Aorta (tissue), 5 donors: ENCODE results near the gene POU2AF3. TPM values are rescaled to one million over a fixed set of nuclear protein-coding genes. Genes with fewer than 3 reads are reported as not detected.
"Not testable (repeated sequence)": the region's sequence is repeated elsewhere in the genome, so short reads cannot be mapped to it uniquely, and the experiment has no call there.

Source experiments
- ATAC-seq: fragments of 200-7000 bp; cut with Tn5 transposase; one replicate; pipeline ENCODE4 v1.9.1; 2022; ENCODE audit warnings: moderate library complexity; ENCODE audit not compliant: low FRiP score
- DNase-seq, 2 donors: peaks; one replicate each; pipeline ENCODE4 v3.0.0-alpha.2; 2020
- H3K27ac ChIP-seq, 2 donors: one replicate each; pipeline ENCODE4 v1.5.1; 2013; ENCODE audit warnings: low read length in 2 of 2, mild to moderate bottlenecking in 2 of 2, moderate library complexity in 2 of 2, control low read depth in 1 of 2, inconsistent platforms in 1 of 2, low read depth in 1 of 2
- H3K27me3 ChIP-seq, 2 donors: one replicate each; pipeline ENCODE4 v1.6.1; 2013; ENCODE audit warnings: control low read depth in 1 of 2, low read length in 1 of 2, mild to moderate bottlenecking in 1 of 2, moderate library complexity in 1 of 2; ENCODE audit not compliant: insufficient read depth in 2 of 2, control insufficient read depth in 1 of 2
- H3K36me3 ChIP-seq, 2 donors: one replicate each; pipeline ENCODE4 v1.6.1; 2013; ENCODE audit warnings: control low read depth in 1 of 2, low read length in 1 of 2, mild to moderate bottlenecking in 1 of 2; ENCODE audit not compliant: insufficient read depth in 2 of 2, control insufficient read depth in 1 of 2
- H3K4me1 ChIP-seq, 2 donors: one replicate each; pipeline ENCODE4 v1.6.1; 2013; ENCODE audit warnings: low read length in 2 of 2, control low read depth in 1 of 2, mild to moderate bottlenecking in 1 of 2, moderate library complexity in 1 of 2; ENCODE audit not compliant: insufficient read depth in 2 of 2, control insufficient read depth in 1 of 2
- H3K4me3 ChIP-seq, 2 donors: one replicate each; pipeline ENCODE4 v1.5.1; 2013; ENCODE audit warnings: low read length in 2 of 2, control low read depth in 1 of 2, mild to moderate bottlenecking in 1 of 2
- H3K9me3 ChIP-seq: one replicate; pipeline ENCODE4 v1.6.1; 2013; ENCODE audit warnings: mild to moderate bottlenecking, low read length; ENCODE audit not compliant: control insufficient read depth
- WGBS, 2 donors: extraction: QIAGEN DNeasy Blood & Tissue Kit; methylation state at CpG; one replicate each; pipeline ENCODE4 v1.1.7; 2013; 5-methylcytosine and 5-hydroxymethylcytosine counted together
- intact Hi-C, 2 donors: fragments of 100-400 bp; cut with DNase I; formaldehyde crosslinking; loops; one replicate each; pipeline versions ENCODE4 v1.14.2 to v1.15.0; 2022
- polyA plus RNA-seq, 2 donors: library from polyadenylated mRNA; stranded (reverse); fragments of 200-250 nt; gene quantifications; one replicate each; pipeline ENCODE4 v1.2.3, GENCODE V29; 2013
- total RNA-seq, 2 donors: library from RNA; stranded (reverse); fragmentation: NEBNext Ultra II Directional; extraction: Animal tissue kit (Norgen Biotek cat#: 25700); gene quantifications; one replicate each; pipeline ENCODE4 v1.2.1, GENCODE V29; 2021
- donor health status: healthy with polysubstance abuse.
- donor health status: Bipolar disorder and iron deficiency.
- donor health status: DM: no; HTN: no; CAD: no.
- donor health status: DM: no; HTN: no; CAD: no.
- donor health status: DM: yes; HTN: yes; CAD: no.

Gene POU2AF3
- total and polyA plus RNA-seq, 4 donors = 1.1 to 4.5 (median 4.2) TPM; not detected in 1

DNA sequence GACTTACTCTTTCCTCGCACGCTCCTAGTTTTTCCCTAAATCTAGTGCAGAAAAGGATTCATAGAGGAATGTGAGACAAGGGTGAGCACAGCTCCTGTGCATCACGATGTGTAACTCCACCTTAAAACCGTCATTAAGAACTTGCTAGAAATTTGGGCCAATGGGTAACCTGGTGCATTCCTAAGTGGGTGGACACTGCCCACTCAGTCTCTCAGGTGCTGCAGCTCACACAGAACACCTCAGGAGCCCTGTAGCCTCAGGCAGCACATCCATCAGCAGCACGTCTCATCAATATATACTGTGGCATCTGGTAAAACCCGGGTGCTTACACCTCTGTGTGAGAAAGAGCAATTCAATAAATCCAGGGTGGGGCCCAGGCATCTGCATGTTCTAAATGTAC is 12.4 kb downstream of the POU2AF3 start:
- H3K27me3 ChIP-seq = no peaks in the 10 kb centered on the region
- H3K27ac ChIP-seq = no peak overlapping the region
- DNase-seq = no peak
- ATAC-seq = no peak
- no peaks in the 10 kb centered on the region for H3K4me1 ChIP-seq
- no peaks in the 10 kb centered on the region for H3K9me3 ChIP-seq
- H3K36me3 ChIP-seq = no peaks in the 10 kb centered on the region
- 86 to 91% methylated on average over 6 of the region's 6 CpGs for WGBS, 2 donors
- intact Hi-C loops = no loop called here
- no peak overlapping the region for H3K4me3 ChIP-seq

DNA sequence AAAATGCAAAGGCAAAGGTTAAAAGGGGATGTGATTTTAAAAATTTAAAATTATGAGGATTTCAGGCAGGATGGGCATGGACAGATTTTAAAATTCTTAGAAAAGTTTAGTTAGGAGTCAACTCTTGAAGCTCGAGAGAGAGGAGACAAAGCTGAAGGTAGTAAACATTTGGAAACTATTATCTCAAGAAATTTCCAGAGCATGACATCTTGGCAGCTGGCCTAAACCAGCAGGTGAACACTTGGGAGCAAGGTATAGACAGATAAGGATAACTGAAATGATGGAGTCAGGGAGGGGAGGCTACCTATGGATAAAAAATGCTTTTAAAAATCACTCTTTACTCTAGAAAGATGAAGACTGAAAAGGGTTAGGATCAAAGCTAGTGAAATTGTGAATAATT is 13.7 kb downstream of the POU2AF3 start:
- DNase-seq = no peak
- H3K27ac ChIP-seq = no peak overlapping the region
- 81 to 84% methylated on average over 1 of the region's 1 CpG for whole genome bisulfite sequencing, 2 donors
- no peaks in the 10 kb centered on the region for H3K9me3 ChIP-seq
- no peaks in the 10 kb centered on the region for H3K27me3 ChIP-seq
- ATAC-seq = no peak
- no peaks in the 10 kb centered on the region for H3K4me1 ChIP-seq
- no peaks in the 10 kb centered on the region for H3K36me3 ChIP-seq
- intact Hi-C loops = no loop called here
- H3K4me3 ChIP-seq = no peak overlapping the region

DNA sequence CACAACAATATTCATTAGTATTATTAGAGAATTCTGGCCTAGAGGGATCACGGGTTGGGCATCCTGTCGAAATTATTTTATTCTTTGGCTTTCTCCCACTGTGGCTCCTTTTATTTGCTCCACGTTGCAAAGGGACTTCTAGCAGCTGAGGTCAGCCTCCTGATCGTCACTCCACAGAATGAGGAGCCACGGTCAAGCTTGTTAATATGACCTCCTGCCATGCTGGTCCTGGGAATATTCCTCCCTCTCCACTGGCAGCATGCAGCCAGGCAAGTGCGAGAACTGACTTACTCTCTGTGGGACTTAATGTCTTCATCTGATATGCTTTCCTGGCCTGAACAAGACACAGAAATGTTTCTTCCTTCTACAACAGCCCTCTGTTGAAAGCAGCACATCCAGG is 20.9 kb downstream of the POU2AF3 start:
- Histone ChIP-seq H3K9me3 (no peaks in the 10 kb centered on the region), H3K4me1 (peaks cover 2 to 4% of the 10 kb centered on the region in 2 donors), H3K36me3 (no peaks in the 10 kb centered on the region), H3K27me3 (no peaks in the 10 kb centered on the region), H3K27ac (no peak overlapping the region), H3K4me3 (no peak overlapping the region)
- intact Hi-C loops = no loop called here
- 93 to 95% methylated on average over 6 of the region's 6 CpGs for WGBS, 2 donors
- no peak for ATAC-seq
- DNase-seq = no peak

DNA sequence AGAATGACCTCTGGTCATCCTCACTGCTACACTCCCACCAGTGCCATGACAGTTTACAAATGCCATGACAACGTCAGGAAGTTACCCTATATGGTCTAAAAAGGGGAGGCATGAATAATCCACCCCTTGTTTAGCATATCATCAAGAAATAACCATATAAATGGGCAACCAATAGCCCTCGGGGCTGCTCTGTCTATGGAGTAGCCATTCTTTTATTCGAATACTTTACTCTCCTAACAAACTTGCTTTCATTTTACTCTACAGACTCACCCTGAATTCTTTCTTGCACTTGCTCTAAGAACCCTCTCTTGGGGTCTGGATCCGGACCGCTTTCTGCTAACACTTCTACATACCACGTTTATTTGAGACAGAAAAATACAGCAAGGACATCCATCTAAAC is 21.9 kb downstream of the POU2AF3 start:
- peak overlapping the region in 1 of 2 donors; percentile 29 for H3K27ac ChIP-seq
- H3K9me3 ChIP-seq, H3K4me3 ChIP-seq, ATAC-seq, H3K36me3 ChIP-seq, H3K4me1 ChIP-seq, DNase-seq, H3K27me3 ChIP-seq: not testable (repeated sequence)
- intact Hi-C loops = loop anchor here in 1 of 2 donors (2.0 kb wide), 2 partner anchors 15 to 19 kb away; no protein-coding TSS in a partner anchor
- 77 to 81% methylated on average over 6 of the region's 6 CpGs for WGBS, 2 donors

DNA sequence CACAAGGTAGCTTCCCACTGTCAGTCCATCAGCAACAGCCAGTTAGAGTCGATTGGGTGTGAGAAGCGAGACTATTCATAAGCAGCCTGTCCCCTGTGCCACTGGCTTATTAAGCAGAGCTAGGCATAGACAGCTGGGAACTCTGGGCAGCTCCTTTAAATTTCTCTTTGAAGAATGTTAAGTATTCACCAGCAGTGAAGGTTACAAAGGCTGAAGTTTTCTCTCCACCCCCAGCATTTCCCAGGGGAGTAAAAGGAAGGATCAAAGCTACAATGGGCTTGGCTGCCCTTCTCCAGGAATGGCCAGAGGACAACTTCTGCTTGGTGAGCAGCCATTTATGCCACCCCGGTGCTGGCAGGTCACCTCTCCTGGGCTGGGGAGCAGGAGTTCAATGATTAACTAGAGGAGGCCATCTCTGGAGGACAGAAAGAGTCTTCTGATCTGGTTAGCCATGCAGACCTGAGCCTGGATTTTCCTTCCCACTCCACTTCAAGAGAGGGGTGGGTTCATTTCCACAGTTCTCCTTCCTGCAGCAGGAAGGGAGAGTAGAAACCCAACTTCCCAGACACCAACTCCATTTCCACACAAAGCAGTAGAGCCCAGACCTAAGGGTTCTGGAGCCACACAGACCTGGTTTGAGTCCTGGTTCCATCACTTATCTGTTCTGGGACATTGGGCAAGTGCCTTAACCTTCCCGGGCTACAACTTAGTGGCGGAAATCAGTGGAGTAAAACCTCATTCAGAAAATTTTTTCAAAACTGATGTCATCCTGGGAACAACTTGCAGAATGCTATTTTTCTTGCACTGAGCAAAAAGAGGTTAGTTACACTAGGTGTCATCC is 22.6 kb downstream of the POU2AF3 start:
- Histone ChIP-seq H3K4me3 (no peak overlapping the region), H3K9me3 (no peaks in the 10 kb centered on the region), H3K27ac (peak overlapping the region in 1 of 2 donors; percentile 39), H3K27me3 (no peaks in the 10 kb centered on the region), H3K36me3 (no peaks in the 10 kb centered on the region), H3K4me1 (peaks cover 2 to 4% of the 10 kb centered on the region in 2 donors)
- ATAC-seq = no peak
- intact Hi-C loops = loop anchor here in 1 of 2 donors (2.0 kb wide), 2 partner anchors 14 to 20 kb away; no protein-coding TSS in a partner anchor
- WGBS, 2 donors = 26 to 40% methylated on average over 5 of the region's 5 CpGs
- no peak for DNase-seq

DNA sequence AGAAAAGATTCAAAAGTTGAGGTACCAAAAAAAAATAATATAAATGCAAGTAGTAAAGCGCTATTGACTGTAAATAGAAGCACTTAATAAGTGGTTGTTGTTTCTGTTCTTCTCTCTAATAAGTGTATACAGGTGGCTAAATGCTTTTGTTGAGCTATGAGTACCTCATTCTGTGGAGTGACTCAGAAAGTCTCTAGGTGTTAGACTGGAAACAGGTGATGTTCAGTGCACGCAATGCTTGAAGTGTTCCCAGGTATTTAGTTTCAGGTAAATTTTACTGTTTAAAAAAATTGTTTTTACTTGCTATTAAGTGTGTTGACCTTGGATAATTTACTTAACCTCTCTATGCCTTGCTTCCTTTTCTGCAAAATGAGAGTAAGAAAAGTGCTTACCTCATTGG is 24.2 kb downstream of the POU2AF3 start:
- Histone ChIP-seq H3K27ac (no peak overlapping the region), H3K36me3 (no peaks in the 10 kb centered on the region), H3K27me3 (no peaks in the 10 kb centered on the region), H3K4me1 (peaks cover 2 to 4% of the 10 kb centered on the region in 2 donors), H3K9me3 (no peaks in the 10 kb centered on the region), H3K4me3 (no peak overlapping the region)
- no peak for DNase-seq
- ATAC-seq = no peak
- intact Hi-C loops = no loop called here
- 94 to 97% methylated on average over 2 of the region's 2 CpGs for WGBS, 2 donors

DNA sequence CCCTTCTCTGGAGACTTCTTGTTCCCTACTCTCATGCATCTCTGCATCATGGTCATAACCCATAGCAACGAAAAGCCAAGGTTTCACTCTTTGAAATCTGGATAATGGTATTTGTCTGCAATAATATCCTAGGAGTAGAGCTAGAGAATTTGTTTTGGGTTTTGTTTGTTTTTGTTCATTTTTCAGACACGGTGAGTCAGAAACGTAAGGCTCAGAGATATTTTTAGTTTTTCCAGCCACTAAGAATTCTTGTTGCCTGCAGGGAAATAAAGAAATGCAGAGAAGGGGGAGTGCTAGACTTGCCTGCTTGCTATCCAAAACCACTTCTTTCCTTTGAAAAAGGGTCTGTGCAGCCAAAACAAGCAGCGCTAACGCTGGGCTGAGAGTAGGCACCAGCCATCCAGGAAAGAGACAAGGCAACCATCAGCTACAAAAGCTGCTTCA is 26.0 kb downstream of the POU2AF3 start:
- Histone ChIP-seq H3K27ac (peak overlapping the region in 1 of 2 donors; percentile 82), H3K4me3 (no peak overlapping the region), H3K4me1 (peaks cover 0 to 4% of the 10 kb centered on the region in 2 donors), H3K27me3 (no peaks in the 10 kb centered on the region), H3K36me3 (no peaks in the 10 kb centered on the region), H3K9me3 (no peaks in the 10 kb centered on the region)
- WGBS, 2 donors = 2 to 6% methylated on average over 5 of the region's 5 CpGs
- intact Hi-C loops = no loop called here
- DNase-seq (peak in 1 of 2 donors; percentile 60), ATAC-seq (peak; percentile 67)

DNA sequence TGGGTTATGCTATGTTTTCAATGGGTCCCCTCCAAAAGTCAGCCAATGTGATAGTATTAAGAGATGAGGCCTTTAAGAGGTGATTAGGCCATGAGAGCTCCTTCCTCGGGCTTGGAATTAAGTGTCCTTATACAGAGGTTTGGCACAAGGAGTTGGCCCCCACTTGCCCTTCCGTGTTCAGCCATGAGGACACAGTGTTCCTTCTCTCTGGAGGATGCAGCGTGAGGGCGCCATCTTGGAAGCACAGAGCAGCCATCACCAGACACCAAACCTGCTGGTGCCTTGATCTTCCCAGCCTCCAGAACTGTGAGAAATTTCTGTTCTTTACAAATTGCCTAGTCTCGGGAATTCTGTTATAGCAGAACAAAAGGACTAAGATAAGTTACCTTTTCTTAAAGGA is 26.9 kb downstream of the POU2AF3 start:
- H3K4me1 ChIP-seq = peaks cover 0 to 4% of the 10 kb centered on the region in 2 donors
- WGBS, 2 donors = 70 to 73% methylated on average over 5 of the region's 5 CpGs
- intact Hi-C loops = no loop called here
- H3K9me3 ChIP-seq = no peaks in the 10 kb centered on the region
- H3K4me3 ChIP-seq = no peak overlapping the region
- H3K27me3 ChIP-seq = no peaks in the 10 kb centered on the region
- no peak for ATAC-seq
- DNase-seq = no peak
- H3K27ac ChIP-seq = peak overlapping the region; percentile 73 to 80
- no peaks in the 10 kb centered on the region for H3K36me3 ChIP-seq

DNA sequence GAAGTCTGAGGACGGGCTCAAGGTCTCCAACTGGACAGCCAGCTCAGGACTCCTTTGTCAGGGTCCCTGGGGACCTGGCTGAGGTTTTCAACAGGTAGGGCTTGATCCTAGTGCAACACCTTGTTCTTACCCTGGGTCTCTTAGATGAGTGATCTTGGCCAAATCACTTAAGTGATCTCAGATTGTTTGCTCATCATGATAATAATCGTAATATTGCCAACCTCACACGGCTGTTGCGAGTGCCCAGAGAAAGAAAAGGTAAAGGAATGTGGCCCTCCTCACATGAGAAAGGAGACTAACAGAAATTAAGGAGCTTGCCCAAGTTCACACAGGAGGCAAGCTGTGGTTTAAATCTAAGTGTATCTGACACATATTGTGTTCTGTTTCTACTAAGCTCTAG is 28.5 kb downstream of the POU2AF3 start:
- Histone ChIP-seq H3K9me3 (no peaks in the 10 kb centered on the region), H3K27ac (peak overlapping the region; percentile 22 to 31), H3K27me3 (no peaks in the 10 kb centered on the region), H3K4me3 (no peak overlapping the region), H3K4me1 (peaks cover 0 to 7% of the 10 kb centered on the region in 2 donors), H3K36me3 (no peaks in the 10 kb centered on the region)
- DNase-seq (no peak), ATAC-seq (no peak)
- intact Hi-C loops = no loop called here
- 76 to 92% methylated on average over 4 of the region's 4 CpGs for WGBS, 2 donors
